SU-DHL-6 (cell line): ENCODE measurements around the gene PTPRN2.

ENCODE experiments used
- H2AFZ ChIP-seq: fragments of 200-600 bp; sonication (generic); 2 replicates; pipeline ENCODE4 v1.6.1; 2014; ENCODE audit warnings: low read depth, mild to moderate bottlenecking, moderate library complexity, mixed read lengths, antibody characterized with exemption, low read length; ENCODE audit not compliant: severe bottlenecking
- H3F3A ChIP-seq: fragments of 200-600 bp; shearing (Covaris generic); 2 replicates; pipeline ENCODE4 v1.6.0; 2016; ENCODE audit warnings: antibody characterized with exemption, mild to moderate bottlenecking; ENCODE audit not compliant: insufficient read depth
- H3K27ac ChIP-seq: fragments of 200-600 bp; sonication (generic); 2 replicates; pipeline ENCODE4 v1.5.1; 2016; ENCODE audit warnings: low read depth, mild to moderate bottlenecking, low read length, moderate library complexity, mixed read lengths
- H3K27me3 ChIP-seq: fragments of 200-600 bp; sonication (generic), shearing (Covaris generic); 2 replicates; pipeline ENCODE4 v1.6.0; 2014; ENCODE audit warnings: mild to moderate bottlenecking, low read length
- H3K36me3 ChIP-seq: fragments of 200-600 bp; sonication (generic); 2 replicates; pipeline ENCODE4 v1.6.1; 2014; ENCODE audit warnings: mild to moderate bottlenecking, low read length, mixed read lengths
- H3K4me2 ChIP-seq: fragments of 300-600, 200-600 bp; shearing (Covaris generic), sonication (generic); 2 replicates; pipeline ENCODE4 v1.6.0; 2014; ENCODE audit warnings: low read length, low read depth, mild to moderate bottlenecking; ENCODE audit not compliant: poor library complexity, severe bottlenecking
- H3K4me3 ChIP-seq: fragments of 200-600 bp; sonication (generic); 2 replicates; pipeline ENCODE4 v1.5.1; 2014; ENCODE audit warnings: antibody characterized with exemption, low read length, mild to moderate bottlenecking, mixed read lengths; ENCODE audit not compliant: insufficient read depth, poor library complexity, severe bottlenecking
- H3K79me2 ChIP-seq: fragments of 200-600 bp; sonication (generic); 2 replicates; pipeline ENCODE4 v1.6.1; 2014; ENCODE audit warnings: mild to moderate bottlenecking, low read length, moderate library complexity; ENCODE audit not compliant: insufficient read depth
- H3K9ac ChIP-seq: fragments of 200-600 bp; sonication (generic); 2 replicates; pipeline ENCODE4 v1.7.0; 2014; ENCODE audit warnings: mild to moderate bottlenecking, low read length
- H3K9me2 ChIP-seq: fragments of 200-600 bp; sonication (generic); replicated peaks from 2 replicates; pipeline ENCODE4 v1.6.1; 2014; ENCODE audit warnings: low read length; ENCODE audit not compliant: insufficient read depth
- H3K9me3 ChIP-seq: fragments of 200-600 bp; sonication (generic); 2 replicates; pipeline ENCODE4 v1.6.1; 2014; ENCODE audit warnings: low read length, mixed read lengths; ENCODE audit not compliant: insufficient read depth
- H4K20me1 ChIP-seq: fragments of 200-600 bp; sonication (generic); 2 replicates; pipeline ENCODE4 v1.6.1; 2014; ENCODE audit warnings: low read depth, mild to moderate bottlenecking, antibody characterized with exemption, low read length, moderate library complexity, mixed read lengths
- EZH2phosphoT487 ChIP-seq: fragments of 200-600 bp; sonication (generic), shearing (Covaris generic); conservative IDR thresholded peaks from 2 replicates; pipeline ENCODE4 v1.6.1; 2018; ENCODE audit warnings: mild to moderate bottlenecking, antibody characterized with exemption, low read length, moderate library complexity, mixed read lengths
- TF ChIP-seq, protein P1 (sequence below): fragments of 200-600 bp; sonication (generic); IDR thresholded peaks from one replicate; pipeline ENCODE4 v1.5.1; 2017; ENCODE audit warnings: antibody characterized with exemption, mild to moderate bottlenecking, low read length, moderate library complexity; ENCODE audit not compliant: insufficient read depth, poor library complexity, severe bottlenecking

PTPRN2 gene

GRCh38 chr7:158414002-158414401 lies 173.6 kb downstream of the PTPRN2 start:
- H3K4me3 ChIP-seq, result no peak overlapping the region
- no peak overlapping the region for H3K4me2 ChIP-seq
- no peaks in the 10 kb centered on the region for H3K27me3 ChIP-seq
- no peaks in the 10 kb centered on the region for H3K79me2 ChIP-seq
- H3K9ac ChIP-seq, result no peak overlapping the region
- H2AFZ ChIP-seq, result no peak overlapping the region
- no peaks in the 10 kb centered on the region for H3K9me3 ChIP-seq
- H3K9me2 ChIP-seq, result no peaks in the 10 kb centered on the region
- TF ChIP-seq, protein P1, sequence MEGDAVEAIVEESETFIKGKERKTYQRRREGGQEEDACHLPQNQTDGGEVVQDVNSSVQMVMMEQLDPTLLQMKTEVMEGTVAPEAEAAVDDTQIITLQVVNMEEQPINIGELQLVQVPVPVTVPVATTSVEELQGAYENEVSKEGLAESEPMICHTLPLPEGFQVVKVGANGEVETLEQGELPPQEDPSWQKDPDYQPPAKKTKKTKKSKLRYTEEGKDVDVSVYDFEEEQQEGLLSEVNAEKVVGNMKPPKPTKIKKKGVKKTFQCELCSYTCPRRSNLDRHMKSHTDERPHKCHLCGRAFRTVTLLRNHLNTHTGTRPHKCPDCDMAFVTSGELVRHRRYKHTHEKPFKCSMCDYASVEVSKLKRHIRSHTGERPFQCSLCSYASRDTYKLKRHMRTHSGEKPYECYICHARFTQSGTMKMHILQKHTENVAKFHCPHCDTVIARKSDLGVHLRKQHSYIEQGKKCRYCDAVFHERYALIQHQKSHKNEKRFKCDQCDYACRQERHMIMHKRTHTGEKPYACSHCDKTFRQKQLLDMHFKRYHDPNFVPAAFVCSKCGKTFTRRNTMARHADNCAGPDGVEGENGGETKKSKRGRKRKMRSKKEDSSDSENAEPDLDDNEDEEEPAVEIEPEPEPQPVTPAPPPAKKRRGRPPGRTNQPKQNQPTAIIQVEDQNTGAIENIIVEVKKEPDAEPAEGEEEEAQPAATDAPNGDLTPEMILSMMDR, result no peak
- no peak for TF ChIP-seq EZH2phosphoT487
- no peaks in the 10 kb centered on the region for H3K36me3 ChIP-seq
- H4K20me1 ChIP-seq, result no peaks in the 10 kb centered on the region
- H3K27ac ChIP-seq, result no peak overlapping the region
- H3F3A ChIP-seq, result no peaks in the 10 kb centered on the region

DNA sequence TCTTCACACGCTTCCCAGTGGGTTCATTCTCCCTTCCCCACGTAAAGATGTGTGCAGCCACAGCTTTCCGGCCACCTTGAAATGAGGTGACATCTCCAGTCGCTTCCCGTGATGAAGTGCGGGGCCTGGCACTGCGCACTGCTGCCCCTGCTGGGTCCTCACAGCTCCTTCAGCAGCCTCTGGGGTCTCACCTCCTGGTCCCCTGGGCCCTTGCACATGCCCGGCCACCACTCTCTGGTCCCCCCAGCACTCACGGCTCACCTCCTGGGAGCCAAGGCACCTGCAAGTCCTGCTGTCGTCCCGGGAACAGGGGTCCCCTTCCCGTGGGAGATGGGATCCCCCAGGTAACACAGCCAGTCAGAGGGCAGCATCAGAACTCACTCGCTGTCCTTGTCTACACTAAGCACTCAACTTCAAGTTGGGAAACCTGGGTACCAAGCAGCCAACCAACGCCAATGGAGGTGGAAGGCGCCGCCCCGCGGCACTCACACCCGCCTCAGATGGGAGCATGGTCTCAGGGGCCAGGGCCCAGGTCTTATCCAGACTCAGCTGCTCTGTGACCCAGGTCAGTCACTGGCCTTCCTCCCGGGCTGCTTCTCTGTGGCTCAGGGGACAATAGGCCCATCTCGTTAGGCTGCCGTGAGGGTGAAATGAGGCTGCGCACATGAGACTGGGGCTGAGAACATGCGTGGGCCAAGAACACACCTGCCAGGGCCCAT lies 176.2 kb downstream of the PTPRN2 start:
- Histone ChIP-seq H3K36me3 (no peaks in the 10 kb centered on the region), H3K27ac (no peak overlapping the region), H2AFZ (no peak overlapping the region), H3K9me3 (no peaks in the 10 kb centered on the region), H4K20me1 (no peaks in the 10 kb centered on the region), H3F3A (no peaks in the 10 kb centered on the region), H3K27me3 (no peaks in the 10 kb centered on the region), H3K9me2 (no peaks in the 10 kb centered on the region), H3K9ac (no peak overlapping the region), H3K4me2 (no peak overlapping the region), H3K4me3 (no peak overlapping the region), H3K79me2 (no peaks in the 10 kb centered on the region)
- TF ChIP-seq, protein P1, result no peak

- no peaks in the 10 kb centered on the region for H4K20me1 ChIP-seq
- no peak overlapping the region for H3K4me2 ChIP-seq
- H3K27ac ChIP-seq, result no peak overlapping the region
- no peaks in the 10 kb centered on the region for H3K9me2 ChIP-seq
- H3K79me2 ChIP-seq, result no peaks in the 10 kb centered on the region
- H3K4me3 ChIP-seq, result no peak overlapping the region
- no peak overlapping the region for H2AFZ ChIP-seq
- no peak for TF ChIP-seq EZH2phosphoT487
- TF ChIP-seq, protein P1, result no peak
- no peak overlapping the region for H3K9ac ChIP-seq
- no peaks in the 10 kb centered on the region for H3K9me3 ChIP-seq
- H3K36me3 ChIP-seq, result no peaks in the 10 kb centered on the region
- no peaks in the 10 kb centered on the region for H3K27me3 ChIP-seq
- H3F3A ChIP-seq, result no peaks in the 10 kb centered on the region
These were observed 176.9 kb downstream of the PTPRN2 start for GRCh38 chr7:158410720-158411119.
